ENCODE results near the gene GPX5. TPM values are rescaled to one million over a fixed set of nuclear protein-coding genes. Genes with fewer than 3 reads are reported as not detected.

GPX5 gene
- total and polyA plus RNA-seq, 9 donors = not detected

DNA sequence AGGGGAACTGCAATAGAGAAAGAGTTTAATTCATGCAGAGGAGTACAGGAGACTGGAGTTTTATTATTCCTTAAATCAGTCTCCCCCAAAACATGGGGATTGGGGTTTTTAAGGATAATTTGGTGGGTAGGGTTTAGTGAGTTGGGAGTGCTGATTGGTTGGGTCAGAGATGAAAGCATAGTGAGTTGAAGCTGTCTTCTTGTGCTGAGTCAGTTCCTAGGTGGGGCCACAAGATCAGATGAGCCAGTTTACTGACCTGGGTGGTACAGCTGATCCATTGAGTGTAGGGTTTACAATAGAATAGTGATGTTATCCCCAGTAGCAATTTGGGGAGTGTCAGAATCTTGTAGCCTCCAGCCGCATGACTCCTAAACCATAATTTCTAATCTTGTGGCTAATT lies 39.1 kb upstream of the GPX5 start:
- intact Hi-C loops (cut with DNase I) = loop anchor here in 1 of 4 donors (5.0 kb wide), 1 partner anchor 1141 kb away; no protein-coding TSS in a partner anchor
- peaks cover 1% of the 10 kb centered on the region for H3K4me1 ChIP-seq (ENCODE audit: insufficient read depth)
- H3K27me3 ChIP-seq = no peaks in the 10 kb centered on the region
- H3K4me3 ChIP-seq = no peak overlapping the region
- DNase-seq = no peak
- H3K9me3 ChIP-seq = no peaks in the 10 kb centered on the region
- no peak for TF ChIP-seq EP300 (IDR thresholded peaks at IDR 0.05)
- TF ChIP-seq, protein P1, sequence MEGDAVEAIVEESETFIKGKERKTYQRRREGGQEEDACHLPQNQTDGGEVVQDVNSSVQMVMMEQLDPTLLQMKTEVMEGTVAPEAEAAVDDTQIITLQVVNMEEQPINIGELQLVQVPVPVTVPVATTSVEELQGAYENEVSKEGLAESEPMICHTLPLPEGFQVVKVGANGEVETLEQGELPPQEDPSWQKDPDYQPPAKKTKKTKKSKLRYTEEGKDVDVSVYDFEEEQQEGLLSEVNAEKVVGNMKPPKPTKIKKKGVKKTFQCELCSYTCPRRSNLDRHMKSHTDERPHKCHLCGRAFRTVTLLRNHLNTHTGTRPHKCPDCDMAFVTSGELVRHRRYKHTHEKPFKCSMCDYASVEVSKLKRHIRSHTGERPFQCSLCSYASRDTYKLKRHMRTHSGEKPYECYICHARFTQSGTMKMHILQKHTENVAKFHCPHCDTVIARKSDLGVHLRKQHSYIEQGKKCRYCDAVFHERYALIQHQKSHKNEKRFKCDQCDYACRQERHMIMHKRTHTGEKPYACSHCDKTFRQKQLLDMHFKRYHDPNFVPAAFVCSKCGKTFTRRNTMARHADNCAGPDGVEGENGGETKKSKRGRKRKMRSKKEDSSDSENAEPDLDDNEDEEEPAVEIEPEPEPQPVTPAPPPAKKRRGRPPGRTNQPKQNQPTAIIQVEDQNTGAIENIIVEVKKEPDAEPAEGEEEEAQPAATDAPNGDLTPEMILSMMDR (IDR thresholded peaks at IDR 0.05) = no peak
- TF ChIP-seq POLR2A (IDR thresholded peaks at IDR 0.05) = no peak
- 52 to 96% (median 69%) methylated on average over 1 of the region's 1 CpG for WGBS, 3 donors
- H3K27ac ChIP-seq = no peak overlapping the region
- H3K36me3 ChIP-seq = no peaks in the 10 kb centered on the region

DNA sequence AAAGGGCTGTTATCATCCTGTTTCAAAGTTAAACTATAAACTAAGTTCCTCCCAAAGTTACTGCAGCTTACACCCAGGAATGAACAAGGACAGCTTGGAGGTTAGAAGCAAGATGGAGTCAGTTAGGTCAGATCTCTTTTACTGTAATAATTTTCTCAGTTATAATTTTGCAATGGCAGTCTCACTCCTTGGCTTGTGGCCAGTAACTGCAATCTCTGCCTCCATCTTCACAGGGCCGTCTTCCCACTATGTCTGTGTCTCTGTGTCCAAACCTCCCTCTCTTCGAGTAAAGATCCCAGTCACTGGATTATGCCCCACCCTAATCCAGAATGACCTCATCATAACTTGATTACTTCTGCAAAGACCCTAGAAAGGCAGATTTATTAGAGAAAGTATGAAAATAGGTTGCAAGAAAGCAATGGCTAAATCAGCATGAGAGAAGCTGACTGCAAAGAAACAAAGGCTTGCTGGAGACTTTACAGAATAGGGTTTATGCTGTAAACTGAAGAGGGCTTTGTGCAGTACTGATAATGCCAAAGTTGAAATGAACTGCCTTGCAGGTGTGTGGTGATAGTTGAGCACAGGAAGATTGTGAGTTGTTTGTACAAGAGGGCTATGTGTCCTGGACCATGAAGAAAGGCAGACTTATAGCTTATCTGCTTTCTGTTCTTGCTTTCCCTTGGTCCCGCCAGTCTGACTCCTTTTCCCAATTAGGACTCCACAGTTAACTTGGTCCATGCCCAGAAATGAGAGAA lies 38.5 kb upstream of the GPX5 start:
- DNase-seq = no peak
- peaks cover 1% of the 10 kb centered on the region for H3K4me1 ChIP-seq (ENCODE audit: insufficient read depth)
- intact Hi-C loops (cut with DNase I) = loop anchor here in 1 of 4 donors (5.0 kb wide), 1 partner anchor 1140 kb away; no protein-coding TSS in a partner anchor

DNA sequence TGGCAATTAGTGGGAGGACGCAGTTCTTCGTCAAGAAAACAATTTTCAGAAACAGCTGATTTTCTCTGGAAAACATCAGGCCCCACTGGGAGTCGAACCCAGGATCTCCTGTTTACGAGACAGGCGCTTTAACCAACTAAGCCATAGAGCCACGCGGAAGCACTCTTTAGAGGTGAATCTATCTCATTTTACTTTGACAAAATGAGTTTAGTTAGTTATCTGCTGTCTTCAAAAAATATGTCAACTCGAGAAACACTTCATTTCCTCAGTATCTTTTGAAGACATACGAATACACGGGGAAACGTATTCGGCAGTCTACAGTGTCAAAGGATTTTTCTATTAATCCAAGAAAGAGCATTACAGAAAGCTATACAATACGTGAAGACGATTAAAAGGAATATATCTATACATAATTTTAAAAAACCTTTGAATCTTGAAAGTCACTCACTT lies 36.7 kb upstream of the GPX5 start:
- Histone ChIP-seq H3K27ac (peak overlapping the region; percentile 80 to 84), H3K27me3 (no peaks in the 10 kb centered on the region), H3K36me3 (no peaks in the 10 kb centered on the region), H3K4me1 (ENCODE audit: insufficient read depth) (peaks cover 1% of the 10 kb centered on the region), H3K4me3 (peak overlapping the region; percentile 43), H3K9me3 (no peaks in the 10 kb centered on the region)
- intact Hi-C loops (cut with DNase I) = loop anchor here in 1 of 4 donors (5.0 kb wide), 1 partner anchor 1138 kb away; no protein-coding TSS in a partner anchor
- DNase-seq = peak; percentile 59 to 72 (median 64)
- TF ChIP-seq, protein P1 (IDR thresholded peaks at IDR 0.05) = no peak
- TF ChIP-seq EP300 (IDR thresholded peaks at IDR 0.05) = no peak
- TF ChIP-seq POLR2A (IDR thresholded peaks at IDR 0.05) = no peak
- 4 to 5% (median 5%) methylated on average over 14 of the region's 14 CpGs for whole genome bisulfite sequencing, 3 donors

More for the DNA sequence above, 38.5 kb upstream of the GPX5 start:
- TF ChIP-seq, protein P1 (IDR thresholded peaks at IDR 0.05) = no peak
- no peak for TF ChIP-seq EP300 (IDR thresholded peaks at IDR 0.05)
- TF ChIP-seq POLR2A (IDR thresholded peaks at IDR 0.05) = no peak
- Histone ChIP-seq H3K4me3 (no peak overlapping the region), H3K36me3 (no peaks in the 10 kb centered on the region), H3K9me3 (no peaks in the 10 kb centered on the region), H3K27ac (no peak overlapping the region), H3K27me3 (no peaks in the 10 kb centered on the region)
- WGBS, 3 donors = 47 to 67% (median 59%) methylated on average over 3 of the region's 3 CpGs

DNA sequence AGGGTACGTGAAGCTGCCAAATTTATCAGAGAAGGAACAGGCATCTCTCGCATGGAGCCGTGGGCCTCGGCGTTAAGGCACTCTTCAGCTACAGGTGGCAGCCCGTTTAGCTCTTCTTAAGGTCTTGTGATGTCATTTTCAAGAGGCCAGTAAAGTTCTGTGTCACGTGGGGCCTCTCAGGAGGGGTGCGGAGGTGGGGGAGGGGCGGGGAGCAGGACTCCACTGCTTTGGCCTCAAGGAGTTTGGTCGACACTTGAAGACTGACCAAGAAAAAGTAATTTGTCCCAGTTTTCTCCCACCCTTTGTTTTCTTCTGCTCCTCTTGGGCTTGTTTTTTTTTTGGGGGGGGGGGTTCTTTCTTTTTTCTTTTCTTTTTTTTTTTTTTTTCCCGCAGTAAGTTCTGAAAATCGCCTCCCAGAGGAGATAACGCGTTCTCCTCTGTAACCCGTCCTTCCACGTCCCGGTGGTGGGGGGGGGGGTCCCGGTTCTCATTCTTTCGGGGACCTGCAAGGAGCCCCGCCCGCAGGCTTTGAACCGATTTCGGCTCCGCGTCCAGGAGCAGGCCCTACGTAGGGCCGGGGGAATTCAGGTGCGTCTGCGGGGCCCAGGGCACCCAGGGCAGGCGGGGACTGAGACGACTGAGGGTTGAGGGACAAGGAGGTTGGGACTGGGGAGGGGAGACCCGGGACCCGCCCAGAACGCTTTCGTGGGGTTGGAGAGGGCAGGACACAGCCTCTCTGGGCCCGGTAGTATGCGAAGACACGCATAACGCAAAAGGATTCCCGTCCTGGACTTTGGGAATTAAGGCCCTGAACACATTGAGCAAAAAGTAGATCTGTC lies 36.1 kb upstream of the GPX5 start:
- peaks cover 1% of the 10 kb centered on the region for H3K4me1 ChIP-seq (ENCODE audit: insufficient read depth)
- peak; percentile 81 to 90 (median 86) for DNase-seq
- H3K36me3 ChIP-seq = no peaks in the 10 kb centered on the region
- 1 to 3% (median 1%) methylated on average over 39 to 40 of the region's 40 CpGs for WGBS, 3 donors
- H3K27me3 ChIP-seq = no peaks in the 10 kb centered on the region
- no peaks in the 10 kb centered on the region for H3K9me3 ChIP-seq
- TF ChIP-seq, protein P1 (IDR thresholded peaks at IDR 0.05) = no peak
- TF ChIP-seq POLR2A (IDR thresholded peaks at IDR 0.05) = peak; percentile 42
- peak overlapping the region; percentile 43 for H3K4me3 ChIP-seq
- peak overlapping the region; percentile 80 to 84 for H3K27ac ChIP-seq
- intact Hi-C loops (cut with DNase I) = loop anchor here in 1 of 4 donors (5.0 kb wide), 1 partner anchor 1138 kb away; no protein-coding TSS in a partner anchor
